Keratinocyte (primary cell): ENCODE measurements around the gene RMND5A. TPM values are rescaled to one million over a fixed set of nuclear protein-coding genes. Genes with fewer than 3 reads are reported as not detected.

Source experiments
- DNase-seq: peaks from one replicate; pipeline ENCODE4 v3.0.0-alpha.2; 2011; ENCODE audit warnings: low read depth, missing footprints, low spot score
- FAIRE-seq: peaks from 2 replicates; lab custom pipeline; 2011; peaks lifted over from hg19 to GRCh38; lab: Jason Lieb, UNC
- H2AFZ ChIP-seq: 2 replicates; pipeline ENCODE4 v1.6.0; 2012; ENCODE audit warnings: low read length, control low read depth, inconsistent platforms; ENCODE audit not compliant: control insufficient read depth
- H3K27ac ChIP-seq: 2 replicates; pipeline ENCODE4 v1.5.1; 2011; ENCODE audit warnings: low read length; ENCODE audit not compliant: control insufficient read depth, insufficient read depth
- H3K27me3 ChIP-seq: 3 replicates; pipeline ENCODE4 v1.6.0; 2011; ENCODE audit warnings: low read length; ENCODE audit not compliant: control insufficient read depth, insufficient read depth; ENCODE audit errors: extremely low read depth
- H3K36me3 ChIP-seq, 2 experiments: 2 replicates in 1 of 2; 3 replicates in 1 of 2; pipeline ENCODE4 v1.5.1; 2011; ENCODE audit warnings: low read length in 2 of 2, mild to moderate bottlenecking in 1 of 2; ENCODE audit not compliant: control insufficient read depth in 2 of 2, insufficient read depth in 2 of 2; ENCODE audit errors: extremely low read depth in 1 of 2
- H3K4me1 ChIP-seq: 3 replicates; pipeline ENCODE4 v1.5.1; 2011; ENCODE audit warnings: low read length; ENCODE audit not compliant: control insufficient read depth, insufficient read depth; ENCODE audit errors: extremely low read depth
- H3K4me2 ChIP-seq: 3 replicates; pipeline ENCODE4 v1.6.0; 2011; ENCODE audit warnings: low read depth, low read length; ENCODE audit not compliant: control insufficient read depth, insufficient read depth; ENCODE audit errors: extremely low read depth
- H3K4me3 ChIP-seq, 3 experiments: fragments of 200-600 bp in 1 of 3; sonication (generic) in 1 of 3; 2 replicates in 2 of 3; 3 replicates in 1 of 3; pipeline ENCODE4 v1.5.1; 2011 to 2016; ENCODE audit warnings: low read length in 3 of 3, mild to moderate bottlenecking in 3 of 3, control low read depth in 2 of 3, inconsistent platforms in 1 of 3, low read depth in 1 of 3, mixed read lengths in 1 of 3, mixed run types in 1 of 3, moderate library complexity in 1 of 3; ENCODE audit not compliant: control insufficient read depth in 2 of 3, insufficient read depth in 2 of 3; ENCODE audit errors: extremely low read depth in 1 of 3
- H3K79me2 ChIP-seq: 2 replicates; pipeline ENCODE4 v1.6.0; 2012; ENCODE audit warnings: low read length; ENCODE audit not compliant: control insufficient read depth, insufficient read depth
- H3K9ac ChIP-seq: 3 replicates; pipeline ENCODE4 v1.6.0; 2011; ENCODE audit warnings: low read length; ENCODE audit not compliant: control insufficient read depth, insufficient read depth; ENCODE audit errors: extremely low read depth
- H3K9me1 ChIP-seq: 3 replicates; pipeline ENCODE4 v1.6.0; 2011; ENCODE audit warnings: low read length; ENCODE audit not compliant: control insufficient read depth, insufficient read depth; ENCODE audit errors: extremely low read depth
- H3K9me3 ChIP-seq: 2 replicates; pipeline ENCODE4 v1.5.1; 2012; ENCODE audit warnings: low read depth, low read length; ENCODE audit not compliant: control insufficient read depth
- H4K20me1 ChIP-seq: 3 replicates; pipeline ENCODE4 v1.6.0; 2011; ENCODE audit warnings: low read length; ENCODE audit not compliant: control insufficient read depth, insufficient read depth; ENCODE audit errors: extremely low read depth
- EZH2 ChIP-seq: IDR thresholded peaks from one replicate; pipeline ENCODE4 v1.6.1; 2012; ENCODE audit warnings: inconsistent platforms, mild to moderate bottlenecking, low read length, moderate library complexity
- dilution Hi-C: fragments of 300-500 bp; cut with MboI; formaldehyde crosslinking; loops from one replicate; pipeline ENCODE4 v1.7.0; 2020; ENCODE audit warnings: low sequenced_read_pairs; ENCODE audit not compliant: extremely low pct_ligation_motif_present
- polyA plus RNA-seq, 5 experiments: library from polyadenylated mRNA; depleted of rRNA in 3 of 5; stranded (reverse) in 3 of 5; stranded (forward) in 1 of 5; unstranded in 1 of 5; fragments of >200 nt; gene quantifications; 1 replicate in 1 of 5; 2 replicates in 3 of 5; 3 replicates in 1 of 5; pipeline versions ENCODE4 v1.2.1 to v1.2.3, GENCODE V29; 2011 to 2012; ENCODE audit warnings: missing spikeins in 2 of 5, low read depth in 1 of 5, low replicate concordance in 1 of 5
- TF ChIP-seq, protein P1 (sequence below), 3 experiments: IDR thresholded peaks in 1 of 3; conservative IDR thresholded peaks in 1 of 3; optimal IDR thresholded peaks in 1 of 3; 2 replicates in 2 of 3; 3 replicates in 1 of 3; pipeline versions ENCODE3 to v1.5.1; 2011; ENCODE audit warnings: low read length in 3 of 3, mild to moderate bottlenecking in 3 of 3, moderate library complexity in 2 of 3, control low read depth in 1 of 3, inconsistent platforms in 1 of 3; ENCODE audit not compliant: insufficient read depth in 2 of 3; ENCODE audit errors: extremely low read depth in 1 of 3

Gene RMND5A
- polyA plus RNA-seq, 1 donor (not counting 4 experiments of a cell fraction or from before 2014, with no cell fraction given), result 26.0 TPM

DNA sequence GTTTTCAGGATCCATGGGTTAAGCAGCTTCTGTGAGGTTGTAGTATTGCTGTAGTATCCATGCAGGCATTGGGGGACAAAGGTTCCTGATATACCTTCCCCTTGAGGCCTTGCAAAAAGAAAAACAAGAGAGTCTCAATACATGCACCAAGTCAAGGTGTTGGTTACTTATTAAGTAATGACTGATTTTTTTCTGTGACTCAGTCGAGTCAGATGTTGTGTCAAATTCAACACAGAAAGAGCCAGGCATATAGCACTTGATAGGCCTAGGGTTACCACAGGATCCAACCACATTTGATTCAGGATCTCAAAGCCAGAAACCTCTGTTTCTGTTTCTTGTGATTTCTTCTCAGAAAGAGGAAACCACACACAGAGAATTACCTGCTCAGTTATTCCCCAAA lies 95.5 kb downstream of the RMND5A start:
- Histone ChIP-seq H3K79me2 (no peaks in the 10 kb centered on the region), H3K36me3 (no peaks in the 10 kb centered on the region), H3K4me3 (no peak overlapping the region), H3K4me2 (no peak overlapping the region), H2AFZ (no peak overlapping the region), H3K27me3 (no peaks in the 10 kb centered on the region), H3K9me1 (no peaks in the 10 kb centered on the region), H3K9ac (no peak overlapping the region), H3K4me1 (no peaks in the 10 kb centered on the region), H4K20me1 (no peaks in the 10 kb centered on the region), H3K27ac (no peak overlapping the region), H3K9me3 (no peaks in the 10 kb centered on the region)
- no peak for TF ChIP-seq EZH2
- TF ChIP-seq, protein P1, sequence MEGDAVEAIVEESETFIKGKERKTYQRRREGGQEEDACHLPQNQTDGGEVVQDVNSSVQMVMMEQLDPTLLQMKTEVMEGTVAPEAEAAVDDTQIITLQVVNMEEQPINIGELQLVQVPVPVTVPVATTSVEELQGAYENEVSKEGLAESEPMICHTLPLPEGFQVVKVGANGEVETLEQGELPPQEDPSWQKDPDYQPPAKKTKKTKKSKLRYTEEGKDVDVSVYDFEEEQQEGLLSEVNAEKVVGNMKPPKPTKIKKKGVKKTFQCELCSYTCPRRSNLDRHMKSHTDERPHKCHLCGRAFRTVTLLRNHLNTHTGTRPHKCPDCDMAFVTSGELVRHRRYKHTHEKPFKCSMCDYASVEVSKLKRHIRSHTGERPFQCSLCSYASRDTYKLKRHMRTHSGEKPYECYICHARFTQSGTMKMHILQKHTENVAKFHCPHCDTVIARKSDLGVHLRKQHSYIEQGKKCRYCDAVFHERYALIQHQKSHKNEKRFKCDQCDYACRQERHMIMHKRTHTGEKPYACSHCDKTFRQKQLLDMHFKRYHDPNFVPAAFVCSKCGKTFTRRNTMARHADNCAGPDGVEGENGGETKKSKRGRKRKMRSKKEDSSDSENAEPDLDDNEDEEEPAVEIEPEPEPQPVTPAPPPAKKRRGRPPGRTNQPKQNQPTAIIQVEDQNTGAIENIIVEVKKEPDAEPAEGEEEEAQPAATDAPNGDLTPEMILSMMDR (optimal IDR thresholded peaks at IDR 0.05 in 1 of 3, IDR thresholded peaks at IDR 0.05 in 1 of 3, conservative IDR thresholded peaks at IDR 0.05 in 1 of 3; ENCODE audit: extremely low read depth in 1 of 3, insufficient read depth in 2 of 3, low read length in 3 of 3), result no peak
- no peak for DNase-seq
- no peak for FAIRE-seq
- dilution Hi-C loops, result no loop called here

DNA sequence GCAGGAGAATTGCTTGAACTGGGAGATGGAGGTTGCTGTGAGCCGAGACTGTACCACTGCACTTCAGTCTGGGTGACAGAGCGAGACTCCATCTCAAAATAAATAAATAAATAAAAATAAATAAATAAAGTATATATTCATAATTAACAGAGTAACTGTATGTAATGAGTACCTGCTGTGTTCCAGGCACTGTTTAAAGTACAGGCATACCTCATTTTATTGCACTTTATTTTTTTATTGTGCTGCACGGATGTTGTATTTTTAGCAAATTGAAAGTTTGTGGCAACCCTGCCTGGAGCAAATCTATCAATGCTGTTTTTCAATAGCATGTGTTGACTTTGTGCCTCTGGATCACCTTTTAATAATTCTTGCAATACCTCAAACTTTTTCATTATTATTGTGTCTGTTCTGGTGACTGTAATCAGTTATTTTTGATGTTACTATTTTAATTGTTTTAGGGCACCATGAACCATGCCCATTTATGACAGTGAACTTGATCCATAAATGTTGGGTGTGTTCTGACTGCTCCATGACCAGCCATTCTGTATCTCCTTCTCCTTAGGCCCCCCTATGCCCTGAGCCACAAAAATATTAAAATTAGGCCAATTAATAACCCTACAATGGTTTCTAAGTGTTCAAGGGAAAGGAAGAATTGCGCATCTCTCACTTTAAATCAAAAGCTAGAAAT lies 98.2 kb downstream of the RMND5A start:
- Histone ChIP-seq H3K4me3 (no peak overlapping the region), H3K27me3 (no peaks in the 10 kb centered on the region), H3K36me3 (no peaks in the 10 kb centered on the region), H3K79me2 (no peaks in the 10 kb centered on the region), H3K4me2 (no peak overlapping the region), H3K9me1 (no peaks in the 10 kb centered on the region), H3K27ac (no peak overlapping the region), H3K9ac (no peak overlapping the region), H4K20me1 (no peaks in the 10 kb centered on the region), H3K4me1 (peaks cover 4% of the 10 kb centered on the region), H3K9me3 (no peaks in the 10 kb centered on the region), H2AFZ (no peak overlapping the region)
- TF ChIP-seq EZH2, result no peak
- no peak for FAIRE-seq
- dilution Hi-C loops, result no loop called here
- DNase-seq, result no peak

DNA sequence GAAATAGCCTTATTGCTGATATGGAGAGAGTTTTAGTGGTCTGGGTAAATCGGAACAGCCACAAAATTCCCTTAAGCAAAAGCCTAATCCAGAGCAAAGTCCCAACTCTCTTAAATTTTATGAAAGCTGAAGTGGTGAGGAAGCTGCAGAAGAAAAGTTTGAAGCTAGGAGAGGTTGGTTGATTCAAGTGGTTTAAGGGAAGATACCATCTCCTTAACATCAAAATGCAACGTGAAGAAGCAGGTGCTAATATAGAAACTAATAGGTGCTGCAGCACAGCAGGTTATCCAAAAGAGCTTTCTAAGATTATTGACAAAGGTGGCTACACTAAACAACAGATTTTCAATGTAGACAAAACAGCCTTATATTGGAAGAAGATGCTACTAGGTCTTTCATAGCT lies 98.9 kb downstream of the RMND5A start:
- Histone ChIP-seq H2AFZ (no peak overlapping the region), H3K9me3 (no peaks in the 10 kb centered on the region), H3K4me2 (no peak overlapping the region), H3K9ac (no peak overlapping the region), H4K20me1 (no peaks in the 10 kb centered on the region), H3K79me2 (no peaks in the 10 kb centered on the region), H3K4me3 (no peak overlapping the region), H3K36me3 (no peaks in the 10 kb centered on the region), H3K9me1 (no peaks in the 10 kb centered on the region), H3K27me3 (no peaks in the 10 kb centered on the region), H3K4me1 (peaks cover 4% of the 10 kb centered on the region), H3K27ac (no peak overlapping the region)
- no peak for DNase-seq
- FAIRE-seq, result no peak
- dilution Hi-C loops, result no loop called here
- TF ChIP-seq, protein P1 (optimal IDR thresholded peaks at IDR 0.05 in 1 of 3, IDR thresholded peaks at IDR 0.05 in 1 of 3, conservative IDR thresholded peaks at IDR 0.05 in 1 of 3; ENCODE audit: extremely low read depth in 1 of 3, insufficient read depth in 2 of 3, low read length in 3 of 3), result no peak
